HepG2 (cell line): ENCODE results near the gene ALG9. TPM values are rescaled to one million over a fixed set of nuclear protein-coding genes. Genes with fewer than 3 reads are reported as not detected.
A peak's percentile ranks its signal among the peaks of the same experiment; 100 is the strongest.

Source experiments
- ATAC-seq: fragments of 200-7000 bp; cut with Tn5 transposase; 3 replicates; pipeline ENCODE4 v1.9.1; 2020; ENCODE audit warnings: mild to moderate bottlenecking, moderate library complexity
- BruUV-seq: library from RNA; stranded (reverse); fragments of 400-500 nt; replicated peaks from 2 replicates; lab custom pipeline; 2021; lab: Mats Ljungman, UMichigan
- CTCF ChIA-PET: fragments of 300-600 bp; formaldehyde crosslinking; extraction: SDS; loops from one replicate; lab custom pipeline; 2021; ENCODE audit warnings: low total read pairs, inconsistent platforms, low intra/inter-chr PET ratio; lab: Yijun Ruan, JAX
- POLR2A ChIA-PET: fragments of 350-600 bp; sonication (Branson Sonifier 250); formaldehyde crosslinking; loops from one replicate; lab custom pipeline; 2020; ENCODE audit warnings: antibody characterized with exemption, inconsistent platforms; lab: Yijun Ruan, JAX
- DNase-seq: peaks from one replicate; pipeline ENCODE4 v3.0.0-alpha.2; 2015; ENCODE audit warnings: low spot score
- FAIRE-seq: peaks from 3 replicates; lab custom pipeline; 2011; peaks lifted over from hg19 to GRCh38; lab: Jason Lieb, UNC
- H2AFZ ChIP-seq: one replicate; pipeline ENCODE4 v1.6.1; 2011; ENCODE audit warnings: low read length, inconsistent platforms
- H3K27ac ChIP-seq: fragments of 300-600 bp; 3 replicates; pipeline ENCODE4 v1.8.0; 2011; ENCODE audit warnings: mixed run types, mild to moderate bottlenecking, mixed read lengths, low read length, inconsistent platforms; ENCODE audit not compliant: insufficient read depth; ENCODE audit errors: extremely low read length
- H3K27me3 ChIP-seq, 2 experiments: fragments of 200-600 bp in 1 of 2; 2 replicates in 1 of 2; 3 replicates in 1 of 2; pipeline versions ENCODE4 v1.6.0 to v1.8.0; 2011; ENCODE audit warnings: low read length in 2 of 2, mild to moderate bottlenecking in 2 of 2, moderate library complexity in 2 of 2, inconsistent platforms in 1 of 2; ENCODE audit not compliant: insufficient read depth in 2 of 2, control insufficient read depth in 1 of 2
- H3K36me3 ChIP-seq, 2 experiments: fragments of 200-600 bp in 1 of 2; replicated peaks in 1 of 2; 2 replicates in 1 of 2; 3 replicates in 1 of 2; pipeline versions ENCODE4 v1.5.1 to v1.8.0; 2011; ENCODE audit warnings: low read length in 2 of 2, inconsistent platforms in 1 of 2; ENCODE audit not compliant: insufficient read depth in 2 of 2, control insufficient read depth in 1 of 2
- H3K4me1 ChIP-seq: 2 replicates; pipeline ENCODE4 v1.5.1; 2012; ENCODE audit warnings: low read length, inconsistent platforms; ENCODE audit not compliant: insufficient read depth
- H3K4me2 ChIP-seq: 2 replicates; pipeline ENCODE4 v1.6.0; 2011; ENCODE audit warnings: low read depth, low read length, inconsistent platforms
- H3K4me3 ChIP-seq, 3 experiments: fragments of 200-600 bp in 1 of 3; sonication (generic), shearing (Covaris generic) in 1 of 3; replicated peaks in 1 of 3; 2 replicates each; pipeline ENCODE4 v1.5.1; 2011 to 2016; ENCODE audit warnings: low read length in 3 of 3, inconsistent platforms in 2 of 3, low read depth in 2 of 3, mild to moderate bottlenecking in 2 of 3, control low read depth in 1 of 3, mixed read lengths in 1 of 3; ENCODE audit not compliant: insufficient read depth in 1 of 3
- H3K79me2 ChIP-seq: one replicate; pipeline ENCODE4 v1.6.1; 2011; ENCODE audit warnings: low read length, inconsistent platforms; ENCODE audit not compliant: insufficient read depth
- H3K9ac ChIP-seq: 2 replicates; pipeline ENCODE4 v1.6.0; 2011; ENCODE audit warnings: mild to moderate bottlenecking, low read depth, low read length, inconsistent platforms; ENCODE audit not compliant: insufficient read depth
- H3K9me3 ChIP-seq: 2 replicates; pipeline ENCODE4 v1.5.1; 2012; ENCODE audit warnings: mild to moderate bottlenecking, low read length
- H4K20me1 ChIP-seq: 2 replicates; pipeline ENCODE4 v1.6.0; 2011; ENCODE audit warnings: inconsistent platforms, mild to moderate bottlenecking, low read length, moderate library complexity; ENCODE audit not compliant: insufficient read depth
- ATF4 ChIP-seq, 2 experiments: fragments of 450-650 bp in 1 of 2; sonication (generic) in 1 of 2; formaldehyde crosslinking; IDR thresholded peaks; 2 replicates each; pipeline versions ENCODE4 v1.5.0 to v1.8.0; 2020 to 2022; ENCODE audit warnings: mild to moderate bottlenecking in 1 of 2, missing genetic modification reagents in 1 of 2
- CREB1 ChIP-seq, 2 experiments: fragments of 450-650 bp in 1 of 2; IDR thresholded peaks; 2 replicates each; pipeline ENCODE4 v1.6.1; 2016 to 2017; ENCODE audit warnings: control low read depth in 1 of 2, mild to moderate bottlenecking in 1 of 2, missing compliant biosample characterization in 1 of 2, missing genetic modification characterization in 1 of 2
- ELF1 ChIP-seq: sonication (generic); formaldehyde crosslinking; IDR thresholded peaks from 2 replicates; pipeline ENCODE4 v1.4.0; 2020; ENCODE audit warnings: missing genetic modification reagents
- GPN1 ChIP-seq: sonication (generic); formaldehyde crosslinking; IDR thresholded peaks from 2 replicates; pipeline ENCODE4 v1.5.1; 2020; ENCODE audit warnings: missing genetic modification reagents, borderline replicate concordance
- NFIC ChIP-seq: IDR thresholded peaks from 2 replicates; pipeline ENCODE4 v1.6.1; 2012; ENCODE audit warnings: mild to moderate bottlenecking, low read length, inconsistent platforms
- NR2F2 ChIP-seq: IDR thresholded peaks from 2 replicates; pipeline ENCODE4 v1.6.1; 2012; ENCODE audit warnings: low read depth, inconsistent platforms, borderline replicate concordance
- PLSCR1 ChIP-seq: sonication (generic); formaldehyde crosslinking; IDR thresholded peaks from 2 replicates; pipeline ENCODE4 v1.5.0; 2020; ENCODE audit warnings: missing genetic modification reagents, mild to moderate bottlenecking, borderline replicate concordance
- SMAD1 ChIP-seq: sonication (generic); formaldehyde crosslinking; IDR thresholded peaks from 2 replicates; pipeline ENCODE4 v1.4.0; 2020; ENCODE audit warnings: missing genetic modification reagents, low read depth, mild to moderate bottlenecking, borderline replicate concordance
- SMARCE1 ChIP-seq: fragments of 450-650 bp; IDR thresholded peaks from 2 replicates; pipeline ENCODE4 v1.6.1; 2017; ENCODE audit warnings: borderline replicate concordance
- XBP1 ChIP-seq: sonication (generic); formaldehyde crosslinking; IDR thresholded peaks from 2 replicates; pipeline ENCODE4 v1.5.0; 2020; ENCODE audit warnings: missing genetic modification reagents
- ZNF136 ChIP-seq: sonication (generic); formaldehyde crosslinking; IDR thresholded peaks from 2 replicates; pipeline ENCODE4 v1.8.1; 2022; ENCODE audit warnings: low read depth, mild to moderate bottlenecking, moderate library complexity, missing genetic modification reagents
- ZNF17 ChIP-seq: sonication (generic); formaldehyde crosslinking; IDR thresholded peaks from 2 replicates; pipeline ENCODE4 v1.5.0; 2020; ENCODE audit warnings: mild to moderate bottlenecking, missing genetic modification reagents
- ZNF33A ChIP-seq: sonication (generic); formaldehyde crosslinking; IDR thresholded peaks from 2 replicates; pipeline ENCODE4 v1.5.1; 2020; ENCODE audit warnings: missing genetic modification reagents, mild to moderate bottlenecking, moderate library complexity, borderline replicate concordance
- ZNF7 ChIP-seq: IDR thresholded peaks from 2 replicates; pipeline ENCODE4 v1.6.1; 2016; ENCODE audit warnings: missing biosample characterization, missing genetic modification reagents
- WGBS: methylation state at CpG from one replicate; pipeline ENCODE4 v1.1.6; 2017; ENCODE audit warnings: low lambda C conversion rate; 5-methylcytosine and 5-hydroxymethylcytosine counted together
- in situ Hi-C: cut with HindIII; loops from 2 replicates; pipeline ENCODE4 v1.10.0; 2017; ENCODE audit warnings: low pct_unique_long_range_greater_than_20kb; ENCODE audit not compliant: extremely low pct_ligation_motif_present
- intact Hi-C: fragments of 100-400 bp; cut with micrococcal nuclease; formaldehyde crosslinking; loops from one replicate; pipeline ENCODE4 v1.10.0; 2022; ENCODE audit not compliant: unreplicated experiment
- polyA plus RNA-seq, 8 experiments: library from polyadenylated mRNA; depleted of rRNA in 3 of 8; stranded (reverse) in 7 of 8; unstranded in 1 of 8; fragments of >200 nt; fragmentation: Illumina TruSeq in 4 of 8; extraction: Trizol in 4 of 8; gene quantifications; 2 replicates each; pipeline versions ENCODE4 v1.2.1 to v1.2.3, GENCODE V29; 2011 to 2016; ENCODE audit warnings: low read depth in 4 of 8, missing spikeins in 1 of 8, mixed read lengths in 1 of 8; ENCODE audit not compliant: insufficient read depth in 1 of 8
- total RNA-seq, 5 experiments: library from RNA; depleted of rRNA; stranded (reverse); fragments of >200 nt; fragmentation: Illumina TruSeq; extraction: Trizol; gene quantifications; 2 replicates each; pipeline ENCODE4 v1.2.3, GENCODE V29; 2016; ENCODE audit warnings: low read depth in 1 of 5
- TF ChIP-seq, protein P1 (sequence below): sonication (generic); formaldehyde crosslinking; IDR thresholded peaks from 2 replicates; pipeline ENCODE4 v1.5.1; 2020; ENCODE audit warnings: missing genetic modification reagents, mild to moderate bottlenecking, borderline replicate concordance
- TF ChIP-seq, protein P2 (sequence below): sonication (generic); formaldehyde crosslinking; IDR thresholded peaks from 2 replicates; pipeline ENCODE4 v1.4.0; 2020; ENCODE audit warnings: missing genetic modification reagents

Gene ALG9
- total and polyA plus RNA-seq, 2 of the 13 experiments (the other 11 are each of a cell fraction or from before 2014, with no cell fraction given) = 39.4 to 40.6 TPM

DNA sequence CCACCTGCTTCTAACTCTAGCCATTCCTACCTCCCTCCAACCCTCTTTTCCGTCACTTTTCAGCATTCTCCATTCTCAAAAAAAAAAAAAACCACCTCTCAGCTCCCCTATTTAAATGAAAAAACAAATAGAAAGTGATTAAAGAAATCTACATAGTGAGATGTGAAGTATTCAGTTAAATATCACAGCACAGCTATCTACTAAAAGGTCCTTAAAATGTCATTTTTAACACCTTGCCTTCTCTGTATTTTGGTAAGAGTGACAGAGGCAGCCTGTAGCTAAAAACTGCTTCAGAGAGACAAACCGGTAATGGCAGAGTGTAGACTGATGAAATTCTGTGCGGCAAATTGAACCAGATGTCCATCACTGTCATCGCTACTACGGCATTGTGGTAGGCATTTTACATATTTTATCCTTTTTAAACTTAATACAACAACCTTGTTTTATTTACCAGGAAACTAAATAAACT is 346 bp upstream of the ALG9 start:
- Histone ChIP-seq H3K4me3 (peak overlapping the region; percentile 94 to 98 (median 95)), H3K9me3 (no peaks in the 10 kb centered on the region), H3K27ac (peak overlapping the region; percentile 92), H3K36me3 (peaks cover 7 to 24% of the 10 kb centered on the region in 2 experiments; a peak in 4 of 5 replicates), H4K20me1 (no peaks in the 10 kb centered on the region), H3K79me2 (peaks cover 4% of the 10 kb centered on the region), H2AFZ (peak overlapping the region; percentile 95), H3K9ac (peak overlapping the region; percentile 92), H3K27me3 (no peaks in the 10 kb centered on the region), H3K4me1 (peaks cover 24% of the 10 kb centered on the region), H3K4me2 (peak overlapping the region; percentile 97)
- ChIA-PET POLR2A (interaction anchor here (0.8 to 2.8 kb wide), 14 partner anchors 8 to 215 kb away, joined by 3 to 21 read pairs (median 6); partner anchors contain the start of genes C11orf52, CFAP68, PPP2R1B and SDHD), CTCF (no interaction called here)
- TSS peak; percentile 78 for BruUV-seq
- 51% methylated on average over 5 of the region's 5 CpGs for WGBS
- in situ Hi-C loops = no loop called here
- intact Hi-C loops = no loop called here
- FAIRE-seq (no peak), ATAC-seq (no peak), DNase-seq (no peak)
- TF ChIP-seq ZNF7 (CRISPR knock-in tag) = no peak
- no peak for TF ChIP-seq XBP1 (CRISPR knock-in tag)
- TF ChIP-seq SMAD1 (CRISPR knock-in tag) = no peak
- no peak for TF ChIP-seq CREB1 (IDR thresholded peaks at IDR 0.05)
- peak; percentile 55; the same call in 1 of the 2 replicates for TF ChIP-seq CREB1 (CRISPR knock-in tag; IDR thresholded peaks at IDR 0.05)
- no peak for TF ChIP-seq SMARCE1
- 0 out of 2 replicates have a peak, but pooled peaks have one; percentile 9 for TF ChIP-seq ZNF136
- 0 out of 2 replicates have a peak, but pooled peaks have one; percentile 10 for TF ChIP-seq NR2F2
- TF ChIP-seq, protein P1, sequence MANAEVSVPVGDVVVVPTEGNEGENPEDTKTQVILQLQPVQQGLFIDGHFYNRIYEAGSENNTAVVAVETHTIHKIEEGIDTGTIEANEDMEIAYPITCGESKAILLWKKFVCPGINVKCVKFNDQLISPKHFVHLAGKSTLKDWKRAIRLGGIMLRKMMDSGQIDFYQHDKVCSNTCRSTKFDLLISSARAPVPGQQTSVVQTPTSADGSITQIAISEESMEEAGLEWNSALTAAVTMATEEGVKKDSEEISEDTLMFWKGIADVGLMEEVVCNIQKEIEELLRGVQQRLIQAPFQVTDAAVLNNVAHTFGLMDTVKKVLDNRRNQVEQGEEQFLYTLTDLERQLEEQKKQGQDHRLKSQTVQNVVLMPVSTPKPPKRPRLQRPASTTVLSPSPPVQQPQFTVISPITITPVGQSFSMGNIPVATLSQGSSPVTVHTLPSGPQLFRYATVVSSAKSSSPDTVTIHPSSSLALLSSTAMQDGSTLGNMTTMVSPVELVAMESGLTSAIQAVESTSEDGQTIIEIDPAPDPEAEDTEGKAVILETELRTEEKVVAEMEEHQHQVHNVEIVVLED (CRISPR knock-in tag) = peak; percentile 0; the same call in 1 of the 2 replicates
- TF ChIP-seq, protein P2, sequence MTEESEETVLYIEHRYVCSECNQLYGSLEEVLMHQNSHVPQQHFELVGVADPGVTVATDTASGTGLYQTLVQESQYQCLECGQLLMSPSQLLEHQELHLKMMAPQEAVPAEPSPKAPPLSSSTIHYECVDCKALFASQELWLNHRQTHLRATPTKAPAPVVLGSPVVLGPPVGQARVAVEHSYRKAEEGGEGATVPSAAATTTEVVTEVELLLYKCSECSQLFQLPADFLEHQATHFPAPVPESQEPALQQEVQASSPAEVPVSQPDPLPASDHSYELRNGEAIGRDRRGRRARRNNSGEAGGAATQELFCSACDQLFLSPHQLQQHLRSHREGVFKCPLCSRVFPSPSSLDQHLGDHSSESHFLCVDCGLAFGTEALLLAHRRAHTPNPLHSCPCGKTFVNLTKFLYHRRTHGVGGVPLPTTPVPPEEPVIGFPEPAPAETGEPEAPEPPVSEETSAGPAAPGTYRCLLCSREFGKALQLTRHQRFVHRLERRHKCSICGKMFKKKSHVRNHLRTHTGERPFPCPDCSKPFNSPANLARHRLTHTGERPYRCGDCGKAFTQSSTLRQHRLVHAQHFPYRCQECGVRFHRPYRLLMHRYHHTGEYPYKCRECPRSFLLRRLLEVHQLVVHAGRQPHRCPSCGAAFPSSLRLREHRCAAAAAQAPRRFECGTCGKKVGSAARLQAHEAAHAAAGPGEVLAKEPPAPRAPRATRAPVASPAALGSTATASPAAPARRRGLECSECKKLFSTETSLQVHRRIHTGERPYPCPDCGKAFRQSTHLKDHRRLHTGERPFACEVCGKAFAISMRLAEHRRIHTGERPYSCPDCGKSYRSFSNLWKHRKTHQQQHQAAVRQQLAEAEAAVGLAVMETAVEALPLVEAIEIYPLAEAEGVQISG (CRISPR knock-in tag) = no peak
- no peak for TF ChIP-seq ZNF17 (CRISPR knock-in tag)
- no peak for TF ChIP-seq ZNF33A
- no peak for TF ChIP-seq ELF1 (CRISPR knock-in tag)
- TF ChIP-seq PLSCR1 = no peak
- no peak for TF ChIP-seq GPN1 (CRISPR knock-in tag)
- 0 out of 2 replicates have a peak, but pooled peaks have one; percentile 31 for TF ChIP-seq NFIC
- TF ChIP-seq ATF4 (CRISPR knock-in tag; IDR thresholded peaks at IDR 0.05) = 0 out of 4 replicates have a peak, but pooled peaks of 1 of the 2 experiments have one; percentile 2
